Fibroblast of lung (primary cell): ENCODE data around the gene MOV10. TPM values are rescaled to one million over a fixed set of nuclear protein-coding genes. Genes with fewer than 3 reads are reported as not detected.

Experiments used
- DNase-seq, 2 donors: peaks; one replicate each; pipeline versions ENCODE4 v3.0.0 to v3.0.0-alpha.2; 2010; ENCODE audit warnings: low read depth in 2 of 2
- H2AFZ ChIP-seq: 2 replicates; pipeline ENCODE4 v1.5.1; 2012; ENCODE audit warnings: low read length, control low read depth, inconsistent platforms
- H3K27ac ChIP-seq: 2 replicates; pipeline ENCODE4 v1.5.1; 2011; ENCODE audit warnings: low read length, control low read depth; ENCODE audit not compliant: insufficient read depth
- H3K27me3 ChIP-seq: 2 replicates; pipeline ENCODE4 v1.5.1; 2011; ENCODE audit warnings: mild to moderate bottlenecking, low read length; ENCODE audit not compliant: control insufficient read depth, insufficient read depth
- H3K36me3 ChIP-seq: 2 replicates; pipeline ENCODE4 v1.5.1; 2011; ENCODE audit warnings: low read length; ENCODE audit not compliant: control insufficient read depth, insufficient read depth
- H3K4me1 ChIP-seq: 2 replicates; pipeline ENCODE4 v1.5.1; 2011; ENCODE audit warnings: low read length; ENCODE audit not compliant: control insufficient read depth, insufficient read depth; ENCODE audit errors: extremely low read depth
- H3K4me2 ChIP-seq: 2 replicates; pipeline ENCODE4 v1.5.1; 2011; ENCODE audit warnings: low read length, control low read depth; ENCODE audit not compliant: insufficient read depth; ENCODE audit errors: extremely low read depth
- H3K4me3 ChIP-seq, 4 experiments: fragments of 200-600 bp in 1 of 4; sonication (generic) in 1 of 4; replicated peaks in 1 of 4; 2 replicates each; pipeline ENCODE4 v1.5.1; 2011 to 2016; ENCODE audit warnings: low read length in 4 of 4, low read depth in 3 of 4, mild to moderate bottlenecking in 3 of 4, control low read depth in 2 of 4, inconsistent platforms in 1 of 4, mixed read lengths in 1 of 4; ENCODE audit not compliant: insufficient read depth in 1 of 4; ENCODE audit errors: control extremely low read depth in 1 of 4
- H3K79me2 ChIP-seq: 2 replicates; pipeline ENCODE4 v1.5.1; 2012; ENCODE audit warnings: mild to moderate bottlenecking, low read length, inconsistent platforms; ENCODE audit not compliant: control insufficient read depth, insufficient read depth
- H3K9ac ChIP-seq: 2 replicates; pipeline ENCODE4 v1.5.1; 2011; ENCODE audit warnings: mild to moderate bottlenecking, low read length, control low read depth; ENCODE audit not compliant: insufficient read depth
- H3K9me3 ChIP-seq: 2 replicates; pipeline ENCODE4 v1.5.1; 2012; ENCODE audit warnings: low read depth, low read length; ENCODE audit not compliant: control insufficient read depth, insufficient read depth
- H4K20me1 ChIP-seq: 2 replicates; pipeline ENCODE4 v1.5.1; 2011; ENCODE audit warnings: low read length; ENCODE audit not compliant: control insufficient read depth, insufficient read depth; ENCODE audit errors: extremely low read depth
- EZH2 ChIP-seq: IDR thresholded peaks from 2 replicates; pipeline ENCODE4 v1.5.1; 2012; ENCODE audit warnings: low read length, control low read depth, mild to moderate bottlenecking; ENCODE audit errors: missing control alignments
- polyA plus RNA-seq, 2 donors: library from polyadenylated mRNA; depleted of rRNA in 1 of 2; stranded (reverse) in 1 of 2; unstranded in 1 of 2; fragments of >200 nt; gene quantifications; 2 replicates each; pipeline ENCODE4 v1.2.1, GENCODE V29; 2011 to 2012; ENCODE audit warnings: missing spikeins in 1 of 2
- total RNA-seq: library from RNA; depleted of rRNA; stranded (reverse); fragments of >200 nt; gene quantifications from 2 replicates; pipeline ENCODE4 v1.2.1, GENCODE V29; 2014
- TF ChIP-seq, protein P1 (sequence below), 2 donors: IDR thresholded peaks in 1 of 2; conservative IDR thresholded peaks in 1 of 2; 1 replicate in 1 of 2; 2 replicates in 1 of 2; pipeline ENCODE4 v1.5.1; 2011 to 2012; ENCODE audit warnings: low read length in 2 of 2, control low read depth in 1 of 2, inconsistent platforms in 1 of 2, low read depth in 1 of 2, mild to moderate bottlenecking in 1 of 2

Gene MOV10
- total and polyA plus RNA-seq, 2 donors (not counting 1 experiment from before 2014, with no cell fraction given), result 39.6 to 42.9 TPM

DNA sequence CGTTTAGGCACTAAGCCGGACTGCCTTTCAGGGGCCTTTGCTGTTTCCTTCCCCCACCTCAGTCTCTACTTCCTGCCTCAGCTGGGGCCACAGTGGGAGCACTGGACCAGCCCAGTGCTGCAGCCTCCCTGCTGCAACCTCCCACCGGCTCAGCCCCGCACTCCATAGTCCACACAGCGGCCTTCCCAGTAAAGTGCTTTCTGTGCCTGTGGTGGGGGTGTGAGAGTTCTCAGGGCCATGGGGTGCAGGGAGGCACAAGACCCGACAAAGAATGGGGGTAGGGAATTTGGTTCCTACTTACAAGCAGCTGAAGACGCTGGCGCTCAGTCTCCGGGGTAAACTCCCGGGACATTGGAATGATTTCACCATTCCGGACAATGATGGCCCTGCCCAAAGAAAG lies 37.2 kb downstream of the MOV10 start:
- no peaks in the 10 kb centered on the region for H3K36me3 ChIP-seq
- H3K4me3 ChIP-seq, result no peak overlapping the region
- no peak for DNase-seq
- H3K79me2 ChIP-seq, result peaks cover 2% of the 10 kb centered on the region
- TF ChIP-seq, protein P1, sequence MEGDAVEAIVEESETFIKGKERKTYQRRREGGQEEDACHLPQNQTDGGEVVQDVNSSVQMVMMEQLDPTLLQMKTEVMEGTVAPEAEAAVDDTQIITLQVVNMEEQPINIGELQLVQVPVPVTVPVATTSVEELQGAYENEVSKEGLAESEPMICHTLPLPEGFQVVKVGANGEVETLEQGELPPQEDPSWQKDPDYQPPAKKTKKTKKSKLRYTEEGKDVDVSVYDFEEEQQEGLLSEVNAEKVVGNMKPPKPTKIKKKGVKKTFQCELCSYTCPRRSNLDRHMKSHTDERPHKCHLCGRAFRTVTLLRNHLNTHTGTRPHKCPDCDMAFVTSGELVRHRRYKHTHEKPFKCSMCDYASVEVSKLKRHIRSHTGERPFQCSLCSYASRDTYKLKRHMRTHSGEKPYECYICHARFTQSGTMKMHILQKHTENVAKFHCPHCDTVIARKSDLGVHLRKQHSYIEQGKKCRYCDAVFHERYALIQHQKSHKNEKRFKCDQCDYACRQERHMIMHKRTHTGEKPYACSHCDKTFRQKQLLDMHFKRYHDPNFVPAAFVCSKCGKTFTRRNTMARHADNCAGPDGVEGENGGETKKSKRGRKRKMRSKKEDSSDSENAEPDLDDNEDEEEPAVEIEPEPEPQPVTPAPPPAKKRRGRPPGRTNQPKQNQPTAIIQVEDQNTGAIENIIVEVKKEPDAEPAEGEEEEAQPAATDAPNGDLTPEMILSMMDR (conservative IDR thresholded peaks at IDR 0.05 in 1 of 2, IDR thresholded peaks at IDR 0.05 in 1 of 2; ENCODE audit: low read depth in 1 of 2, low read length in 2 of 2), result no peak
- no peak for TF ChIP-seq EZH2
- no peak overlapping the region for H3K27ac ChIP-seq
- H3K4me2 ChIP-seq, result no peak overlapping the region
- peaks cover 5% of the 10 kb centered on the region for H3K4me1 ChIP-seq
- no peaks in the 10 kb centered on the region for H3K9me3 ChIP-seq
- no peaks in the 10 kb centered on the region for H4K20me1 ChIP-seq
- H3K9ac ChIP-seq, result no peak overlapping the region
- H3K27me3 ChIP-seq, result peaks cover 6% of the 10 kb centered on the region
- H2AFZ ChIP-seq, result no peak overlapping the region

DNA sequence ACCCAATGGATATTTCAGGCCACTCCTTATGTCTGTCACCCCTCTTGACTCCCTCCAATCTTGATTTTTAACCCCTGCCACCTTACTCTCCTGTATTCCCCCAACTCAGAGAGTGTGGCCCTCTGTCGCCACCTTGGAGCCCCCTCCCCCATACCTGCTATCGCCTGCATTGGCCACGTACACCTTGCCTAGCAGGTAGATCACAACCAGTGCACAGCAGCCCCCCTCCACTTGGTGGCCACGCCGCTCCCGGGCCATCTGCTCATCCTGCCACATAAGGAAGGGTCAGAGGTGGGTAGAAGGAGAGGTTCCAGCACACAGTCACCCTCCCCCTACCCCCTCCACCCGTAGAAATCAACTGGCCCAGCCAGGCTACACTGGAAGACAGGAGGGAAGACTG lies 37.7 kb downstream of the MOV10 start:
- Histone ChIP-seq H3K4me2 (no peak overlapping the region), H3K4me1 (peaks cover 5% of the 10 kb centered on the region), H3K36me3 (no peaks in the 10 kb centered on the region), H3K9ac (no peak overlapping the region), H3K27ac (no peak overlapping the region), H3K9me3 (no peaks in the 10 kb centered on the region), H3K27me3 (peaks cover 6% of the 10 kb centered on the region), H3K4me3 (no peak overlapping the region), H4K20me1 (no peaks in the 10 kb centered on the region), H3K79me2 (no peaks in the 10 kb centered on the region), H2AFZ (no peak overlapping the region)
- TF ChIP-seq, protein P1 (conservative IDR thresholded peaks at IDR 0.05 in 1 of 2, IDR thresholded peaks at IDR 0.05 in 1 of 2; ENCODE audit: low read depth in 1 of 2, low read length in 2 of 2), result no peak
- no peak for TF ChIP-seq EZH2
- DNase-seq, result no peak

DNA sequence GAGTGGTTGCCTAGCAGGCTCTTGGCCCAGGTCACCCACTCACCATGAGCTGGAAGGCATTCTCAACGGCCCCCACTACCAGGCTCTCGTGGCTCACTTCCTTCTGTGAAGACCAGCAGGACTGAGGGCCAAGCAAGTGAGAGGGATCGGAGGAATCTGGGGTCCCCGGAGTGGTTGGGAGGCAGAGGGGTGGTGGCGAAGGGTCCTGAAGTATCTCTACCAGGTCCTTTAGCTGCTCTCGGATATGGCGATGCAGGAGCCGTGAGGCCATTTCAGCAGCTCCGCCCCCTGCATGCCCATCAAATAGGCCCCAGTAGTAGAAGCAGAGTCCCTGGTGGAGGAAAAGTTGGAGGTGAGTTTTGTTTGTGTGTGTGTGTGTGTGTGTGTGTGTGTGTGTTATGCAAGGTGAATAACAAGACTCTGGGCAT lies 38.3 kb downstream of the MOV10 start:
- DNase-seq, result no peak

More for the DNA sequence above, 38.3 kb downstream of the MOV10 start:
- Histone ChIP-seq H3K9ac (no peak overlapping the region), H3K4me1 (peaks cover 2% of the 10 kb centered on the region), H3K27me3 (peaks cover 6% of the 10 kb centered on the region), H3K4me3 (no peak overlapping the region), H3K27ac (no peak overlapping the region), H2AFZ (no peak overlapping the region), H3K36me3 (no peaks in the 10 kb centered on the region), H3K79me2 (no peaks in the 10 kb centered on the region), H3K4me2 (no peak overlapping the region), H3K9me3 (no peaks in the 10 kb centered on the region), H4K20me1 (no peaks in the 10 kb centered on the region)
- TF ChIP-seq EZH2, result no peak
